ENCODE measurements around the gene RAPGEF4.
A peak's percentile ranks its signal among the peaks of the same experiment; 100 is the strongest.

The RAPGEF4 gene

GRCh38 chr2:172836827-172837226 is 101.2 kb downstream of the RAPGEF4 start:
- Histone ChIP-seq H3K4me2 (peak overlapping the region in 6 of 11 experiments; percentile 19 to 51 (median 32); a peak in 8 of 22 replicates), H3K27ac (0 out of 22 replicates have a peak overlapping the region, but pooled peaks of 1 of the 11 experiments have one; percentile 16), H3K4me3 (no peak overlapping the region), H3K36me3 (no peaks in the 10 kb centered on the region), H3K4me1 (peaks cover 0 to 11% (median 5%) of the 10 kb centered on the region in 10 experiments; a peak in 9 of 20 replicates), H3K9me3 (replicated peaks in 1 of 11) (no peaks in the 10 kb centered on the region), H4K20me1 (no peaks in the 10 kb centered on the region), H3K27me3 (no peaks in the 10 kb centered on the region), H3K9ac (no peak overlapping the region)
- no peak for TF ChIP-seq Cebpa-rat (IDR thresholded peaks at IDR 0.05)

- H3K36me3 ChIP-seq, result no peaks in the 10 kb centered on the region
- H3K4me1 ChIP-seq, result peaks cover 0 to 11% (median 7%) of the 10 kb centered on the region in 10 experiments; a peak in 14 of 20 replicates
- no peaks in the 10 kb centered on the region for H3K27me3 ChIP-seq
- H3K4me3 ChIP-seq, result no peak overlapping the region
- H3K4me2 ChIP-seq, result no peak overlapping the region
- H4K20me1 ChIP-seq, result no peaks in the 10 kb centered on the region
- no peak overlapping the region for H3K27ac ChIP-seq
- no peak overlapping the region for H3K9ac ChIP-seq
- no peak for TF ChIP-seq Cebpa-rat (IDR thresholded peaks at IDR 0.05)
- H3K9me3 ChIP-seq (replicated peaks in 1 of 11), result no peaks in the 10 kb centered on the region
Observed at GRCh38 chr2:172839446-172839845, 103.8 kb downstream of the RAPGEF4 start.

DNA sequence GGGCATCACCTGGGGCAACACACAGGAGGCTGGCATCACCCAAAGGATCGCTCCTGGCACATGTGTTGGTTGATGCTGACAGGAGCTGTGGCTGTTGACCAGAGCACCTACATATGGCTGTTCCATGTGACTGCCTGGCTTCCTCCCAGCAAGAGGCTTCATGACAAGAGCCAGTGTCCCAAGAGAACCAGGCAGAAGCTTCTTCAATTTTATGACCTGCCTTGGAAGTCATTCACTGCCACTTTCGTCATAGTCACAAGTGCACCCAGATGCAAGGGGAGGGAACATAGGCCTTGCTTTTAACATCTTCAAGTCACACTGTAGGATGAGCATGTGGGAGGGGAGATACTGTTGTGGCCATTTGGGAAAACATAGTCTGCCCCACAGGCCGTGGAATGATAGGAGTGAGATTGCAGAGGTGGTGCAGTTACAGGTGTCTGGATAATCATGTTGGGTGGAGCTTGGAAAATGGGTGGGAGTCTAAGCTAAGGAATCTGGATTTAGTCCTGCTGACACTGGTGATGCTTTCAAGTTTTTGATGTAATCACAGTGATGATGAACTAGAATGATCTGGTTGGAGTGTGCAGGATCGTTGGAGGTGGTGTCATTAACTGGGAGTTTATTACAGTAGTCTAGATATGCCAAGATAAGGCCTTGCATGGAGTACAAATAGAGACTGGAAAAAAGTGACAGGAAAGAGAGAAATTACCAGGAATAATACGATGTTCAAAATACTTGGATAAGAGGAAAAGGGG is 107.0 kb downstream of the RAPGEF4 start:
- Histone ChIP-seq H3K27me3 (no peaks in the 10 kb centered on the region), H4K20me1 (no peaks in the 10 kb centered on the region), H3K4me1 (peaks cover 0 to 7% (median 0%) of the 10 kb centered on the region in 10 experiments; a peak in 5 of 20 replicates), H3K4me2 (peak overlapping the region in 3 of 11 experiments; percentile 17 to 35 (median 26); a peak in 4 of 22 replicates), H3K36me3 (no peaks in the 10 kb centered on the region), H3K4me3 (no peak overlapping the region), H3K9ac (no peak overlapping the region), H3K9me3 (replicated peaks in 1 of 11) (no peaks in the 10 kb centered on the region), H3K27ac (no peak overlapping the region)
- no peak for TF ChIP-seq Cebpa-rat (IDR thresholded peaks at IDR 0.05)

- Histone ChIP-seq H3K4me3 (no peak overlapping the region), H3K9ac (no peak overlapping the region), H3K27me3 (no peaks in the 10 kb centered on the region), H3K4me1 (peaks cover 0 to 7% (median 0%) of the 10 kb centered on the region in 10 experiments; a peak in 5 of 20 replicates), H3K4me2 (no peak overlapping the region), H3K9me3 (replicated peaks in 1 of 11) (no peaks in the 10 kb centered on the region), H3K27ac (no peak overlapping the region), H4K20me1 (no peaks in the 10 kb centered on the region), H3K36me3 (no peaks in the 10 kb centered on the region)
- TF ChIP-seq Cebpa-rat (IDR thresholded peaks at IDR 0.05), result no peak
Observed at GRCh38 chr2:172843266-172843582, 107.6 kb downstream of the RAPGEF4 start.

DNA sequence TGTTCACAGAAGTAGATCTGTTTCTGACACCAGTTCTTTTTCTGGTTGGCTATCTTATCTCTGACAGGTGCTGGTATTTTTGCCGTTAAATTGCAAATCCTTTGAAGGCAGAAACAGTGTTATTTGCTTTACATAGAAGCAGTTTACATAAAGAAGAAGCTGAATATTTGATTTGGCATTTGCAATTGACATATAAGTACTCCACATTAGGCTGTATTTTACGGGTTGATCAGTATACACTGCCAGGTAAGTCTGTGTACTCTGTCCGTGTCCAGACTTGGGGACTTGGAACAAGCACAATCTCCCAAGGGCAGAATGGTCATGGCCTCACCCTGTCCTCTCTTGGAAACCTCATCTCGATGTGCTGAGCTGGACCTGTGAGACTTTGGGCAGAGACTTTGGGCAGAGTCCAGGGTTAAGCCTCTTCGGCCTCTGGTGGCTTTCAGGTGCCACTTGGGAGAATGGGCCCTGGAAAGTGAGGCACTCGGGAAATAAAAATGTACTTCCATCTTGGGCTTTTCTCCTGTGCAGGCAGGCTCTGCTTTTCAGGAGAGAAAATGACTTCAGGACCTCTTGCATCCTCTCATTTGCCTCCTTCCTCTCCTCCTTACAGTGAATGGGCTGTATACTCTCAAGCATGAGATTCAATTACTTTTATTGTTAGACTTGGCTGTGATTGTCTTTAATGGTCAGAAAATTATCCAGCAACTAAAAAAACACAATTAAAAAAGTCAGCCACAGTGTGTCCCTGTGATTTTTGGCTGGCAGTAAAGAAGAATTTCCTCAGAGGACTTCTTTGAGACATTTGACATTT is 108.5 kb downstream of the RAPGEF4 start:
- Histone ChIP-seq H4K20me1 (no peaks in the 10 kb centered on the region), H3K9ac (no peak overlapping the region), H3K27me3 (no peaks in the 10 kb centered on the region), H3K4me2 (no peak overlapping the region), H3K36me3 (no peaks in the 10 kb centered on the region), H3K4me3 (no peak overlapping the region), H3K27ac (no peak overlapping the region), H3K4me1 (peaks cover 0 to 7% (median 0%) of the 10 kb centered on the region in 10 experiments; a peak in 5 of 20 replicates), H3K9me3 (replicated peaks in 1 of 11) (no peaks in the 10 kb centered on the region)
- no peak for TF ChIP-seq Cebpa-rat (IDR thresholded peaks at IDR 0.05)

GRCh38 chr2:172845028-172845630 is 109.5 kb downstream of the RAPGEF4 start:
- Histone ChIP-seq H4K20me1 (no peaks in the 10 kb centered on the region), H3K9ac (no peak overlapping the region), H3K36me3 (no peaks in the 10 kb centered on the region), H3K27me3 (no peaks in the 10 kb centered on the region), H3K4me1 (peaks cover 0 to 7% (median 0%) of the 10 kb centered on the region in 10 experiments; a peak in 5 of 20 replicates), H3K27ac (no peak overlapping the region), H3K4me3 (no peak overlapping the region), H3K4me2 (no peak overlapping the region), H3K9me3 (replicated peaks in 1 of 11) (no peaks in the 10 kb centered on the region)
- TF ChIP-seq Cebpa-rat (IDR thresholded peaks at IDR 0.05), result no peak

- Histone ChIP-seq H3K27ac (no peak overlapping the region), H3K9ac (no peak overlapping the region), H3K36me3 (no peaks in the 10 kb centered on the region), H3K9me3 (replicated peaks in 1 of 11) (peaks cover 0 to 10% (median 6%) of the 10 kb centered on the region in 11 experiments; a peak in 13 of 22 replicates), H3K4me1 (peaks cover 0 to 7% (median 0%) of the 10 kb centered on the region in 10 experiments; a peak in 5 of 20 replicates), H3K27me3 (no peaks in the 10 kb centered on the region), H3K4me2 (no peak overlapping the region), H4K20me1 (no peaks in the 10 kb centered on the region), H3K4me3 (no peak overlapping the region)
- no peak for TF ChIP-seq Cebpa-rat (IDR thresholded peaks at IDR 0.05)
Observed at GRCh38 chr2:172846551-172846950, 110.9 kb downstream of the RAPGEF4 start.

DNA sequence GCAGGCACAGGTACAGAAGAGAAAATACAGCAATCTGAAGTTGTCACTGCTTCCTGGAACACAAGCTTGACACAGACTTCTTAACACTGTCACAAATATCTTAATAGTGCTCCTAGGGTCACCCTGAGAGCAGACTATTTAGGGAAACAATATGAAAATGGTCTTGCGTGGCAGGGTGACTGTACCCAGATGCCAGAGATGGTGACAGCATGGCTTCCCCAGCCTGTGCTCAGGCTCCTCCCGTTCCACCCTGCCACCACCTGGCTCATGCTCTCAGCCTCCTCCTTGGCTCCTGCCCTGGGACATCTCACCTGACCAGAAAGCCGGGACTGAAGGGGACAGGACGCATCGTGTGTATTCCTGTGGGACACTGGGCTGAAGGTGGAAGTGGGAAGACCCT is 111.5 kb downstream of the RAPGEF4 start:
- Histone ChIP-seq H3K9me3 (replicated peaks in 1 of 11) (peaks cover 0 to 14% (median 9%) of the 10 kb centered on the region in 11 experiments; a peak in 16 of 22 replicates), H3K27ac (no peak overlapping the region), H3K4me3 (no peak overlapping the region), H3K27me3 (no peaks in the 10 kb centered on the region), H3K4me1 (peaks cover 0 to 7% (median 0%) of the 10 kb centered on the region in 10 experiments; a peak in 5 of 20 replicates), H3K4me2 (no peak overlapping the region), H3K9ac (no peak overlapping the region), H3K36me3 (no peaks in the 10 kb centered on the region), H4K20me1 (no peaks in the 10 kb centered on the region)
- TF ChIP-seq Cebpa-rat (IDR thresholded peaks at IDR 0.05), result no peak

DNA sequence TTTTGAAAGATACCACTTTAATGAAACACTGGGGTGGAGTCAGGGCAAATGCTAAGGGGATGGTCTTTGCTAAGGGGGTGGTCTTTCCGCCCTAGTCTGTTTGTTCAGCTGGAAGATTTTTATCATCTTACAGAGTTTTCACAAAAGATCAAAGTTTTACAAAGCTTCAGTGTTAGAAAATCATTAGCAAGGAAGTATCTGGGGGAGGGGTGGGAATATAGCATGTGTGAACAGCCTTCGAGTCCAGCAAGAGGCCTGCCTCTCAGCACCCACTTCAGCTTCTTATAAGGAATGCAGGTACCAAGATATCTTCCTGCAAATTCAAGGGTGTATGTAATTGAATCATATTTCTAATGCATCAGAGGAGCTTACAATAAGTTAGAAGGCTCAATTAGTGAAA is 112.9 kb downstream of the RAPGEF4 start:
- Histone ChIP-seq H3K36me3 (no peaks in the 10 kb centered on the region), H3K27me3 (no peaks in the 10 kb centered on the region), H3K4me1 (no peaks in the 10 kb centered on the region), H3K4me2 (no peak overlapping the region), H3K9me3 (replicated peaks in 1 of 11) (peaks cover 4 to 23% (median 9%) of the 10 kb centered on the region in 11 experiments; a peak in 16 of 22 replicates), H3K27ac (no peak overlapping the region), H3K9ac (no peak overlapping the region), H3K4me3 (no peak overlapping the region), H4K20me1 (no peaks in the 10 kb centered on the region)
- TF ChIP-seq Cebpa-rat (IDR thresholded peaks at IDR 0.05), result no peak

All from BLaER1 treated with 17β-estradiol and CSF1 and Interleukin-3, amounts not matched to agents 10 nM and 100 nM (cell line).